Measurements from ENCODE around the gene RRP1.
A peak's percentile ranks its signal among the peaks of the same experiment; 100 is the strongest.

Gene RRP1

GRCh38 chr21:43782431-43783097 is 6.8 kb upstream of the RRP1 start:
- DNase-seq: peak in 1 of 2 donors; percentile 36
- Histone ChIP-seq H3K4me3 (ENCODE audit: low read depth, low read length) (no peak overlapping the region), H3K9me3 (ENCODE audit: insufficient read depth, low read depth, low read length) (peaks cover 10% of the 10 kb centered on the region), H3K14ac (ENCODE audit: low read length) (no peak overlapping the region), H4K12ac (ENCODE audit: low read depth, low read length) (no peak overlapping the region), H3K18ac (ENCODE audit: low read length) (no peak overlapping the region), H4K91ac (ENCODE audit: low read depth, low read length) (no peak overlapping the region), H3K4me2 (ENCODE audit: low read length) (no peak overlapping the region), H3K27me3 (ENCODE audit: insufficient read depth, low read length) (no peaks in the 10 kb centered on the region), H3K79me1 (ENCODE audit: low read length) (no peaks in the 10 kb centered on the region), H2AFZ (ENCODE audit: insufficient read depth, low read length, poor library complexity) (no peak overlapping the region), H3K23ac (ENCODE audit: low read length) (no peak overlapping the region), H3K79me2 (ENCODE audit: control insufficient read depth, insufficient read depth, low read length, poor library complexity) (no peaks in the 10 kb centered on the region), H3K9ac (ENCODE audit: low read length) (no peak overlapping the region), H2AK5ac (ENCODE audit: low read length) (no peak overlapping the region), H2BK12ac (ENCODE audit: low read length) (no peak overlapping the region), H3K4me1 (ENCODE audit: control insufficient read depth in 1 of 2, insufficient read depth in 2 of 2, low read length in 2 of 2) (no peaks in the 10 kb centered on the region), H3K27ac (ENCODE audit: low read depth, low read length) (no peak overlapping the region), H3K4ac (ENCODE audit: low read depth, low read length) (no peak overlapping the region), H4K8ac (ENCODE audit: low read depth, low read length) (no peak overlapping the region), H2BK5ac (ENCODE audit: low read depth, low read length, poor library complexity) (no peak overlapping the region), H2BK120ac (ENCODE audit: insufficient read depth, low read length, poor library complexity) (no peak overlapping the region), H3K36me3 (ENCODE audit: control insufficient read depth in 1 of 2, insufficient read depth in 2 of 2, low read length in 2 of 2) (no peaks in the 10 kb centered on the region)
- WGBS (ENCODE audit: extremely low coverage, insufficient coverage, insufficient read length): no CpG with 5 or more reads among the region's 5 CpGs

GRCh38 chr21:43783098-43783700 is 6.2 kb upstream of the RRP1 start:
- H3K14ac ChIP-seq (ENCODE audit: low read length): no peak overlapping the region
- H3K36me3 ChIP-seq (ENCODE audit: control insufficient read depth in 1 of 2, insufficient read depth in 2 of 2, low read length in 2 of 2): no peaks in the 10 kb centered on the region
- no peak overlapping the region for H3K9ac ChIP-seq (ENCODE audit: low read length)
- no peak overlapping the region for H3K4me2 ChIP-seq (ENCODE audit: low read length)
- H2AK5ac ChIP-seq (ENCODE audit: low read length): no peak overlapping the region
- no peak overlapping the region for H2BK12ac ChIP-seq (ENCODE audit: low read length)
- H3K4ac ChIP-seq (ENCODE audit: low read depth, low read length): no peak overlapping the region
- H2AFZ ChIP-seq (ENCODE audit: insufficient read depth, low read length, poor library complexity): no peak overlapping the region
- peaks cover 10% of the 10 kb centered on the region for H3K9me3 ChIP-seq (ENCODE audit: insufficient read depth, low read depth, low read length)
- H3K4me1 ChIP-seq (ENCODE audit: control insufficient read depth in 1 of 2, insufficient read depth in 2 of 2, low read length in 2 of 2): no peaks in the 10 kb centered on the region
- no peaks in the 10 kb centered on the region for H3K79me2 ChIP-seq (ENCODE audit: control insufficient read depth, insufficient read depth, low read length, poor library complexity)
- no peak overlapping the region for H2BK120ac ChIP-seq (ENCODE audit: insufficient read depth, low read length, poor library complexity)
- no peak overlapping the region for H4K12ac ChIP-seq (ENCODE audit: low read depth, low read length)
- DNase-seq: peak in 1 of 2 donors; percentile 61
- no peak overlapping the region for H4K8ac ChIP-seq (ENCODE audit: low read depth, low read length)
- H2BK5ac ChIP-seq (ENCODE audit: low read depth, low read length, poor library complexity): no peak overlapping the region
- H3K18ac ChIP-seq (ENCODE audit: low read length): no peak overlapping the region
- H4K91ac ChIP-seq (ENCODE audit: low read depth, low read length): no peak overlapping the region
- WGBS (ENCODE audit: extremely low coverage, insufficient coverage, insufficient read length): no CpG with 5 or more reads among the region's 17 CpGs
- H3K27me3 ChIP-seq (ENCODE audit: insufficient read depth, low read length): no peaks in the 10 kb centered on the region
- H3K27ac ChIP-seq (ENCODE audit: low read depth, low read length): no peak overlapping the region
- no peaks in the 10 kb centered on the region for H3K79me1 ChIP-seq (ENCODE audit: low read length)
- H3K4me3 ChIP-seq (ENCODE audit: low read depth, low read length): no peak overlapping the region
- no peak overlapping the region for H3K23ac ChIP-seq (ENCODE audit: low read length)

GRCh38 chr21:43785134-43785533 is 4.2 kb upstream of the RRP1 start:
- H2BK120ac ChIP-seq (ENCODE audit: insufficient read depth, low read length, poor library complexity): no peak overlapping the region
- H3K14ac ChIP-seq (ENCODE audit: low read length): no peak overlapping the region
- no peak overlapping the region for H3K4me3 ChIP-seq (ENCODE audit: low read depth, low read length)
- no CpG with 5 or more reads among the region's 3 CpGs for WGBS (ENCODE audit: extremely low coverage, insufficient coverage, insufficient read length)
- H4K12ac ChIP-seq (ENCODE audit: low read depth, low read length): no peak overlapping the region
- no peak overlapping the region for H2BK12ac ChIP-seq (ENCODE audit: low read length)
- no peak overlapping the region for H3K18ac ChIP-seq (ENCODE audit: low read length)
- no peak for DNase-seq
- H3K79me1 ChIP-seq (ENCODE audit: low read length): peaks cover 5% of the 10 kb centered on the region
- H3K23ac ChIP-seq (ENCODE audit: low read length): no peak overlapping the region
- no peak overlapping the region for H3K4ac ChIP-seq (ENCODE audit: low read depth, low read length)
- no peak overlapping the region for H4K91ac ChIP-seq (ENCODE audit: low read depth, low read length)
- H4K8ac ChIP-seq (ENCODE audit: low read depth, low read length): no peak overlapping the region
- H3K4me1 ChIP-seq (ENCODE audit: control insufficient read depth in 1 of 2, insufficient read depth in 2 of 2, low read length in 2 of 2): peaks cover 3 to 4% of the 10 kb centered on the region in 2 experiments
- H2BK5ac ChIP-seq (ENCODE audit: low read depth, low read length, poor library complexity): no peak overlapping the region
- H2AK5ac ChIP-seq (ENCODE audit: low read length): no peak overlapping the region
- no peak overlapping the region for H3K9ac ChIP-seq (ENCODE audit: low read length)
- H3K4me2 ChIP-seq (ENCODE audit: low read length): no peak overlapping the region
- no peak overlapping the region for H3K27ac ChIP-seq (ENCODE audit: low read depth, low read length)
- no peaks in the 10 kb centered on the region for H3K27me3 ChIP-seq (ENCODE audit: insufficient read depth, low read length)
- H3K9me3 ChIP-seq (ENCODE audit: insufficient read depth, low read depth, low read length): peaks cover 10% of the 10 kb centered on the region
- no peaks in the 10 kb centered on the region for H3K36me3 ChIP-seq (ENCODE audit: control insufficient read depth in 1 of 2, insufficient read depth in 2 of 2, low read length in 2 of 2)
- peaks cover 7% of the 10 kb centered on the region for H3K79me2 ChIP-seq (ENCODE audit: control insufficient read depth, insufficient read depth, low read length, poor library complexity)
- H2AFZ ChIP-seq (ENCODE audit: insufficient read depth, low read length, poor library complexity): no peak overlapping the region

DNA sequence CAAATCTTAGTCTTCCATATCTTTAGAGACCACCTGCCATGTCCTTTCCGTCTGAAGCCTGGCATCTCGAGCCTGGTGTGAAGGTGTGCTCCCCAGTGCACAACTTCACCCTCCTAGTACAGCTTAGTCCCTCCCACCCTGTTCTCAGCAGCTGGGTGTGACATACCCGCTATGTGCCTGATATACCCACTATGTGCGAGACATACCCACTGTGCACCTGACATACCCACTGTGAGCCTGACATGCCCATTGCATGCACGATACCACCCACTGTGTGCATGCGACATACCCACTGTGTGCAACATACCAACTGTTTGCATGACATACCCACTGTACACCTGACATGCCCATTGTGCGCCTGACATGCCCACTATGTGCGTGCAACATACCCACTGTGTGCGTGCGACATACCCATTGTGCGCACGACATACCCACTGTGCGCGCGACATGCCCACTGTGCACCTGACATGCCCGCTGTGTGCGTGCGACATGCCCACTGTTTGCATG is 3.0 kb upstream of the RRP1 start:
- no peak overlapping the region for H3K4ac ChIP-seq (ENCODE audit: low read depth, low read length)
- H3K9me3 ChIP-seq (ENCODE audit: insufficient read depth, low read depth, low read length): peaks cover 10% of the 10 kb centered on the region
- peaks cover 7% of the 10 kb centered on the region for H3K79me2 ChIP-seq (ENCODE audit: control insufficient read depth, insufficient read depth, low read length, poor library complexity)
- H3K79me1 ChIP-seq (ENCODE audit: low read length): peaks cover 5% of the 10 kb centered on the region
- H4K12ac ChIP-seq (ENCODE audit: low read depth, low read length): no peak overlapping the region
- no peaks in the 10 kb centered on the region for H3K27me3 ChIP-seq (ENCODE audit: insufficient read depth, low read length)
- no peak overlapping the region for H3K23ac ChIP-seq (ENCODE audit: low read length)
- no peak overlapping the region for H3K27ac ChIP-seq (ENCODE audit: low read depth, low read length)
- no peak overlapping the region for H3K9ac ChIP-seq (ENCODE audit: low read length)
- H3K4me2 ChIP-seq (ENCODE audit: low read length): no peak overlapping the region
- H3K14ac ChIP-seq (ENCODE audit: low read length): no peak overlapping the region
- H2AFZ ChIP-seq (ENCODE audit: insufficient read depth, low read length, poor library complexity): no peak overlapping the region
- H2BK5ac ChIP-seq (ENCODE audit: low read depth, low read length, poor library complexity): no peak overlapping the region
- H3K4me1 ChIP-seq (ENCODE audit: control insufficient read depth in 1 of 2, insufficient read depth in 2 of 2, low read length in 2 of 2): peaks cover 7 to 8% of the 10 kb centered on the region in 2 experiments
- no peak overlapping the region for H4K91ac ChIP-seq (ENCODE audit: low read depth, low read length)
- DNase-seq: no peak
- peak overlapping the region; percentile 60 for H3K4me3 ChIP-seq (ENCODE audit: low read depth, low read length)
- H2AK5ac ChIP-seq (ENCODE audit: low read length): no peak overlapping the region
- peaks cover 4% of the 10 kb centered on the region in 2 experiments for H3K36me3 ChIP-seq (ENCODE audit: control insufficient read depth in 1 of 2, insufficient read depth in 2 of 2, low read length in 2 of 2)
- H2BK120ac ChIP-seq (ENCODE audit: insufficient read depth, low read length, poor library complexity): no peak overlapping the region
- H4K8ac ChIP-seq (ENCODE audit: low read depth, low read length): no peak overlapping the region
- no peak overlapping the region for H2BK12ac ChIP-seq (ENCODE audit: low read length)
- no peak overlapping the region for H3K18ac ChIP-seq (ENCODE audit: low read length)
- no CpG with 5 or more reads among the region's 18 CpGs for WGBS (ENCODE audit: extremely low coverage, insufficient coverage, insufficient read length)
